ENCODE results near the gene ZNF254.
"Not testable (repeated sequence)": the region's sequence is repeated elsewhere in the genome, so short reads cannot be mapped to it uniquely, and the experiment has no call there.

Gene ZNF254

DNA sequence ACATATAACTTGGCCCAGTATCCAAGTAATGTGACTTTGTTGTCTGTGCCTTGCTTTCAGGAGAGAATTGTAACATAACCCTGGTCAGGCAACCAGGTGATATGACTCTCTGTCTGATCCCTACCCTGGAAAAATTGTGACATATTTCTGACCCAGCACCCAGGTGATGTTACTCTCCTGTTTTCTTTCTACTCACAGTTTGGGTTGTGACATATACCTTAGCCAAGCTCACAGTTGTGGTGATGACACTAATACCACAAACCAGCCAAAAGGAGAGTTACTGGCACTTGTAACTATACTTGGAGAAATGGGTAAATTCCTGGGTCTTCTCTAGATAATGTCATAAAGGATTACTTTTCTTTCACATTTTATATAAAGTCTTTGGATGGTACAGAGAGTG lies 14.3 kb upstream of the ZNF254 start:
- DNase-seq: no peak

DNA sequence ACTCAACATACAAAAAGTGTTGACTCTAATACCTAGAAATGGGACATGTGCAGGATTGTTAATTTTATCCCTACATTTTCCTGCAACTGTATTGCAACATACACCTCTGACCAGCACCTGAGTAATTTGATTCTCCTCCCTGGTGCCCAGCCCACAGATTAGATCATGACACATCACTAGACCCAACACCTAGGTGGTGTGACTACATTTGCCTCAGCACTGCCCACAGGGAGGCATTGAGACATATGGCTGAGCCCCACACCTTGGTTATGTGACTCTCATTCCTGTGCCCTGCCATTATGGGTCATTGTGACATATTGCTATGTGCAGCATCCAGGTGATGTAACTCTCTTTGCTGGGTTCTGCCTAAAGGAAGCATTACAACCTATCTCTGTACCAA lies 13.2 kb upstream of the ZNF254 start:
- DNase-seq: no peak

DNA sequence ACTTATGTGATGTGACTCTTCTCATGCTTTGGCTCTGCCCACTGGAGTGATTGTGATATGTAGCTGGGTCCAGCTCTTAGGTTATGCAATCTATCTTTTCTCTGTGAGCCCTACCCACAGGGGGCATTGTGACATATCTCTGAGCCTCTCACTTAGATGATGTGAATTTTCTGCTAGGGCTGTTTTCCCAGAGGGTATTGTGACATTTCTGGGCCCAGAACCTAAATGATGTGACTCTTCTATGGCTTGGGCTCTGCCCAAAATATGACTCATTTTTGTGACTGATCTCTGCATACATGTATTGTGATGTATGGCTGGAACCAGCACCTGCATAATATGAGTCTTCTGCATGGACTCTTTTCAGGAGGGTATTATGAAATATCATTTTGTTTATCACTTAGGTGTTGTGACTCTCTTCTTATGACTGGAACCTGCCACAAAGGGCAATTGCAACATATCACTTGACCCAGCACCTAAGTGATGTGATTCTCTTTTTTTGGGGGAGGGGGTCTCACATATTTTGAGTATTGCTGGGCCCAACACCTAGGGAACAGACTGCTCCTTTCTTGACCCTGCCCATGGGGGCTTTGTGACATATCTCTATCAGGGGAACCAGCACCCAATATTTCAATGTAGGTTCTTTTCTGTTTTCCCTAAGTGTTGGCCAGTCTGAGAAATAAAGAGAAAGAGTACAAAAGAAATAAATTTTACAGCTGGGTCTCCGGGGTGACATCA lies 12.1 kb upstream of the ZNF254 start:
- no peak for DNase-seq

DNA sequence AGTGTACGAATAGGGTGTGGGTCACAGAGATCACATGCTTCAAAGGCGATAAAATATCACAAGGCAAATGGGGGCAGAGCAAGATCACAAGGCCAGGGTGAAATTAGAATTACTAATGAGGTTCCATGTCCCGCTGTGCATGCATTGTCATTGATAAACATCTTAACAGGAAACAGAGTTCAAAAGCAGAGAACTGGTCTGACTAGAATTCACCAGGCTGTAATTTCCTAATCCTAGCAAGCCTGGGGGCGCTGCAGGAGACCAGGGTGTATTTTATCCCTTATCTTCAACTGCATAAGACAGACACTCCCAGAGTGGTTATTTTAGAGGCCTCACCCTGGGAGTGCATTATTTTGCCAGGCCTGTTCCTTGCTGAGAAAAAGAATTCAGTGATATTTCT lies 11.5 kb upstream of the ZNF254 start:
- DNase-seq: not testable (repeated sequence)

DNA sequence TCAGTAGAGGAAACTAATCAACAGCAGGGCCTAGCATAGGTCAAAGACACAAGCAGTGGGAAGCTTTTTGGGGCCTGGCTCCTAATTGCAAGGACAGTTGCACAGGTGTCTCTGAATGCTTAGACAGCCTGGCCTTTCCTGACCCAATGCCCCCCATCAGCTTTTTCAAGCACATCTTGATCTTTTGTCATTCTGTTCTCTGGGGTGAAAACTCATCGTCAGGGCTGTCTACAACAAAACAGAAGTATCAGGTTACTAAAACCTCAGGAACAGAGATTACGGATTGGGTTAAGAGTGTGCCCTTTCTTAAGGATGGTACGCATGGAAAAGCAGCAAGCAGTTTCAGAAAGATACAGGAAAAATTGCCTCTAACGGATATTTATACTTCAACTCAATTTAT lies 8.3 kb upstream of the ZNF254 start:
- no peak for DNase-seq

DNA sequence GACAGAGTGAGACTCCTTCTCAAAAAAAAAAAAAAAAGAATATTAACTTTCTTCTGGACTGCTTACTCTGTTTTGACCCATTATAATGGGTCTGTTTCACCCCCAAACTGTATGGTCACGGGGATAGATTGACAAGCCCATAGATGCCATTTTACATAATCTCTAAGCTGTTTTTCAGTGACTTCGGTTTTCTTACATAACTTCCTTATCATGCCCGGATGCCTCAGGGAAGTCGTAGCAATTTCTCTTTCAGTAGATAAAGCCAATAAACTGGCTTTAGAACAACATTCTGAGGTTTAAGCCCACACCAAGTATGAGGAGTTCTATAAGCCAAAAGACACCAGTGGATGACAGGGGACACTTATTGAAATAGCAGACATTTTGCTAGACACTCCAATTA lies 5.9 kb upstream of the ZNF254 start:
- no peak for DNase-seq

DNA sequence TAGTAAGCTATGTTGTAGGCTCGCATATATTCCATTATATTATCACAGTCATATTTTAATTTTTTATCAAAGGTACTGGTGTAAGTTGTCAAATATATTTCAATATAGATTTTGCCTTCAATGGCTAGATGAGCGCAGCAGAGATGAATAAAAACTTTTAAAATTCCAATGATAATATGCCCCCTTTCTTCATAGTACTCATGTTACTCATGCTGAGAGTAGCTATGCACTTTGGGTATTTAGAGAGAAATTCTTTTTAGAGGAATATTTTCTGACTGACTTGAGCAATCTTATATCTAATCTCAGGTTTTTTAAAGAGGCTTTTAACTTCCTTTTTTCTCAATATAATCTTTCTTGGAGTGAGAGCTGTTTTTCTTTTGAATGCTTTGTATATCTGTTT lies 11.4 kb downstream of the ZNF254 start:
- no peak for DNase-seq

DNA sequence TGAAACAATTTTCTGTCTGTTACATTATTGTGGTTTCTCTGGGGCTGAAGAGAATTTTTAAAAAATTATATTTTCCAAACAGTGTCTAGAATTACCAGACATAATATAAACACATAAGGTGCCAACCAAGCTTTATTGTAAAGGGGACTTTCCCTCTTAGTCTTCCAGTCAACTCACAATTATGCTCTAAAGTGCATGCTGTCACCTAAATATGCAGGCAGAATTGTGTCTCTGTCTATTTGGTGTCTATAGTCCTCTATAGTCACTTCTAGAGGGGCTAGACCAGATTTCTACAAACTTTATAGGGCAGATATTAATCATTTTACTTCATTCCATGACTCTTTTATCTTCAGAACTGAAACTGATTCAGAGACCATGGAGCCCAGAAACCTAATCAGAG lies 12.8 kb downstream of the ZNF254 start:
- no peak for DNase-seq

DNA sequence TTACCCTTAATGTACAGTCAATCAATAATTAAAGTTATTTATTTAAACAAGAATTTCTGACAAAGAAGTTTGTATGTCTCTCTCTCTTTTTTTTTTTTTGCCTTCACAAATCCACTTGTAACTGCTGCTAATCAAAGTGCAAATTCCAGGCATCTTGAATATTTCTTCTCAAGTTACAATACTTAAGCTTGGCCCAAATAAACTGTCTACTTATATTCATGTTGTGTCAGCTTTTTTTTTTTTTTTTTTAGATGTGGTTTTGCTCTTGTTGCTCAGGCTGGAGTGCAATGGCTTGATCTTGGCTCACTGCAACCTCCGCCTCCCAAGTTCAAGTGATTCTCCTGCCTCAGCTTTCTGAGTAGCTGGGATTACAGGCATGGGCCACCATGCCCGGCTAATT lies 13.6 kb downstream of the ZNF254 start:
- not testable (repeated sequence) for DNase-seq

DNA sequence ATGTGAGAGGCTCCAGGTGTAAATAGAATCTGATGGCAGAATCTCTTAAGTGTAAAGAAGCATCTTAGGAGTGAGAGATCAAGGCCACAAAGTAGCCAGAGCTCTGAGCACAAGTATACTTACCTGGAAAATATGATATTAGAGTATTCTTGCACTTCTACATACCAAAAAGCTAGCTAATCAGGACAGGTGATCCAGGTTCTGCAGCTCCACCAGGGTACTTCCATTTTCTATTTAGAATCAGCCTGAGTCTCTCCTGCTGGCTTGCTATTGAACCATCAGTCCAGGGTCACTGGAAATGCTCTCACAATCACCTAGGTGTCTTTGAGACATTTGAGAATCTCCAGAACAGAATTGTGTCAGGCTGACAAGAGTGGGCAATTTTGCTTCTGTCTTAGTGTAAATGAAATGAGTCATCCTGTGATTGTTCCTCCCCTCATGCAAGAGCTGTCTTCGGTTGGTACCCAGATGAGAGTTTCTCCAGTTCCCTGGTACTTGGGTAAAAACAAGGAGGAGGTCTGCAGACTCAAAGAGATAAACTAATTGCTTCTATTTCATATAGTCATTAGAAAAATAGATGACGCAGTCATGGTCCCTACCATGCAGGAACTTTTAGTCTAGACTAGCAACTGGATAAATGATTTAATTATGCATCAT lies 14.6 kb downstream of the ZNF254 start:
- DNase-seq: no peak

DNA sequence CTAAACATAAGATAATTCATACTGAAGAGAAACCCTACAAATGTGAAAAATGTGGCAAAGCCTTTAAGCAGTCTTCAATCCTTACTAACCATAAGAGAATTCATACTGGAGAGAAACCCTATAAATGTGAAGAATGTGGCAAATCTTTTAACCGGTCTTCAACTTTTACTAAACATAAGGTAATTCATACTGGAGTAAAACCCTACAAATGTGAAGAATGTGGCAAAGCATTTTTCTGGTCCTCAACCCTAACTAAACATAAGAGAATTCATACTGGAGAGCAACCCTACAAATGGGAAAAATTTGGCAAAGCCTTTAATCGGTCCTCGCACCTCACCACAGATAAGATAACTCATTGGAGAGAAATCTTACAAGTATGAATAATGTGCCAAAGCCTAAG lies 40.6 kb downstream of the ZNF254 start:
- no peak for DNase-seq

DNA sequence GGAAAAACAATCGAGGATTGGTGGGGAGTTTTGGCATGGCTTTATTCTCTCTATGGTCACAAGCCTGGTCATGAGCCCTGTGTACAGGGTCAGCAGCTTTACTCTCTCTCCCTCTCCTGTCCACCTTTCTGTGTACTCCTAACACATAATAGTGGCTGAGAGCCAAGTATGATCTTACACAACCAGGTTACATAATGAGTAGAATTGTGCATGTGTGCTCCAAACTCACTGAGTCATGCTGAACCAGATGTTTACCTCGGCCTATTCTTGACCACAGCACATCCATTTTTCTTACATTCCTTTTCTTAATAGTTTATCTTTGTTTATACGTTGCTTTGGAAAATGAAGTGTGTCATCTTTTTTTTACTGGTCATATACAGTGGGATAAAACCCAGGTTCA lies 53.1 kb downstream of the ZNF254 start:
- no peak for DNase-seq

DNA sequence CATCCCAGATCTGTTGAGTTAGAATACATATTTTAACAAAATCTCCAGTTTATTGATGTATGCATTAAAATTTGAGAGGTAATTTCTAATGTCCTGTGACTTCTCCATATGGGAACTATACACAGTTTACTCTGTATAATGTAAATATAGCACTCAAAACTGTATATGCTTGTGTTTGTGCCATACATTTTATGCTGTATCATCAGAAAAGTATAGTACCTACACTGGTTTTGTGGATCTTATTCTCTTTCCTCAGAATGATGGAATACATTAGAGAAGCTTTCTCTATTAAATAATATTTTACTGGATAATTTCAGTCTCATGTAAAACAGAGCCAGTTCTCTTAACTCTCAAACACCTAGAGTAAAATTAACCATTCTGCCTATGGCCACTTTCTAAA lies 53.6 kb downstream of the ZNF254 start:
- no peak for DNase-seq

DNA sequence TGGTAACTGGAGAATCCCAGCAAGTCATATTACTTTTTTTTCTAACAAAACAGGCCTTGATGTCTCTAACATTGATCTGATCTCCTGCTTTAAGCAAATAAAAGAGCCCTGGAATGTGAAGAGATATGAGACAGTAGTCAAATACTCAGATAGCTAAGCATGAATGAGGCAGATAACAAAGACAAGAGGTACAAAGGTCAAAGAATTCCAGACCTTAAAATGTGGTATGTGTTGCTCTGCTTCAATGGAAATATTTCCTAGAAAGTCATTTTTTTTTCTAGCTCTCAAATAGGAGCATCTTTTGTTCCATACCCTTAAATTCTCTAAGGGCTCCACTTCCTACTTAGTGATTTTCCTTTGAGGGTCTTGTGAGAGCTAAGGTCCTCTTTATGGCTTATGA lies 54.6 kb downstream of the ZNF254 start:
- DNase-seq: no peak

DNA sequence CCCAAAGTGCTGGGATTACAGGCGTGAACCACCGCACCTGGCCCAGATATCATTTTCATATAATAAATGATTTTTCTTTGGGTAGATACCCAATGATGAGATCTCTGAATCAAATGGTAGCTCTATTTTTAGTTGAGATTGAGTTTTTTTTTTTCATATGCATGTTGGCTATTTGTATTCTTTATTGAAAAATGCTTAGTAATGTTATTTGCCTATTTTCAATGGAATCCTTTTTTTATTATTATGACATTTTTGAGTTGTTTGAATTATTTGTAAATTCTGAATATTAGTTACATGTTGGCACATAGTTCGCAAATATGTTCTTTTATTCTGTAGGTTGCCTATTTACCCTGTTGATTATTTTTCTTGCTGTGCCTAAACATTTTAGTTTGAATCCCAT lies 55.8 kb downstream of the ZNF254 start:
- no peak for DNase-seq

DNA sequence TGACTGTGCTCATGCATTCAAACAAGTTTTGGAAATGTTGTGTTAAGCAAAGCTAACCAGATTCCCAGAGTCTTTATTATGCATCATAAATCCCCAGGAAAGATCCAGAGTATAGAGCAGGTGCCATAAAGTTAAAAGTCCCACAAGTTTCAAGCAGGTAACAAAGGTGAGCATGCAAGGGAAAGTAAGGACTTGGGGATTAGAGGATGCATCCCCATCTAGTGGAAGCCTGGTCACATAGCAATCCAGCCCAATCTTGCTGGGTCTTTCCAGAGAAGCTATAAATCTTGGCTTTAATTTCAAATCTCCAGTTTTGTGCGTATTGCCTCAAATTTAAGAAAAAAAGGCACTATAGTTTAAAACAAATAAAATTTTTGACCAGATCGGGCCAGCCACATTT lies 72.7 kb downstream of the ZNF254 start:
- no peak for DNase-seq

DNA sequence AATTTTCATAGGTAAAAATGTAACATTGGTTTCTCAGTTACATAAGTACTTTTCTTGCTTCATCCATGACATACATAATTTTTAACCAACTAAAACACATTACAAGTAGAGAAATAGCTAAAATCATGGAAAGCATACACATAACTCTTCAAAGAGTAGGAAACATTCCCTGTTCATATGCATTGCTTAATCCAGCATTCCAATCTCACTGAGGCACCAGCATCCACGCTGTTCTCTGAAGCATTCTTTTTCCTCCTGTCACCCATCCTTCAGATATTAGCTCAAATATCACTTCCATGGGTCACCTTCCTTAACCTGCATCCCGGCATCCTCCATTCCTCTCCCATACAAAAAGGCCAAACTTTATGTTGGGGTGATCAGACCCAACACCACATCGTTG lies 79.1 kb downstream of the ZNF254 start:
- no peak for DNase-seq

DNA sequence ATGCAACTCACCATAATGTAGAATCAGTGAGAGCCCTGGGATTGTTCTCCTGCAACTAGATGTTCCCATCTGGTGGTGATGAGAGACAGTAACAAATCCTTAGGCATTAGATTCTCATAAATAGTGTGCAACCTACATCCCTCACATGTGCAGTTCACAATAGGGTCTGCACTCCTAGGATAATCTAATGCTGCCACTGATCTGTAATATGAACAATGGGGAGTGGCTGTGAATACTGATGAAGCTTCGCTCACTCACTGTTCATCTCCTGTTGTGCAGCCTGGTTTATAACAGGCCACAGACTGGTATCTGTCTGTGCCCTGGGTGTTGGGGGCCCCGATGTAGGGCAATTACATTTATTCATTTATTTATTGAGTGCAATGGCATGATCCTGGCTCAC lies 86.9 kb downstream of the ZNF254 start:
- DNase-seq: no peak

DNA sequence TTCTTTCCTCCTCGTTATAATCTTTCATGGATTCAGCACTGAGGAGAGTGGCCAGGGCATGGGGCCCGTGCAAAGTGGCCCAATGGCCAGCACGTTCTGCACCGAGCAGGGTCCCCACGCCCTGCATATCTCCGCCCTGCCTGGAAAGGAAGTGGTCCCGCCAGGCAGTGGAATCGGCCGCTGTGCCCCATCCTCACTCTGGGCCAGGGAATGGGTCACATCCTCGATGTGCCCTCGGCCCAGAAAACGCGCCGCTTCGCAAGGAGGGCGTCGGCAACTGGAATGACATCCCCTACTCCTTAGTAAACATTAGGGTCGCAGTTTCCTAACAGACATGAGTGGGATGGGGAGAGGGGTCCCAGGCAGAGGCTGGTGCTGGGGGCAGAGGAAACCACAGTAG lies 90.7 kb downstream of the ZNF254 start:
- DNase-seq: no peak

DNA sequence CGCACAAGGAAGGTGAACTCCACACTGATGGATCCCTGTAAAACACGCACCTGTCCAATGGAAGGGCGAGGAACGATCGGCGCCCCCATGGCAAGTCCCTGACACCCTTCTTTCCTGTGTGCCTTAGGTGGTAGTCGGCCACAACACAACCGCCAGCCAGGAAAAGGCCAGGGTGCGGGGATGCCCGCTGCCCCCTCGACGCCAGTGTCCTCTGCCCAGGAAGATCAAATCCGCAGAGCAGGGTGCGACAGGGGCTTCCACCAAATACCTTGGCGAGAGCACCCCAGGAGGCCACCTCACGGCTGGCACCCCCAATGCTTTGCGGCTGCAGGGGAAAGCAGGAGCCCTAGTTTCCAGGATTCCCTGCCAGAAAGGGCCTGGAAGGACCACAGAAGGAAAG lies 91.2 kb downstream of the ZNF254 start:
- no peak for DNase-seq

Measured in activated CD4-positive, alpha-beta T cell treated with anti-CD3 and anti-CD28 coated beads, Interleukin-2, amount 50 U/mL, for 4 hours (primary cell).